Glutamatergic neuron (in vitro differentiated cells): ENCODE measurements around the gene NR6A1. TPM values are rescaled to one million over a fixed set of nuclear protein-coding genes. Genes with fewer than 3 reads are reported as not detected.
A peak's percentile ranks its signal among the peaks of the same experiment; 100 is the strongest.
"Not testable (repeated sequence)": the region's sequence is repeated elsewhere in the genome, so short reads cannot be mapped to it uniquely, and the experiment has no call there.

Source experiments
- DNase-seq: peaks from one replicate; pipeline ENCODE4 v3.0.0; 2022
- H3K27ac Mint-ChIP-seq: one replicate; pipeline ENCODE4 v1.8.0; 2020; ENCODE audit warnings: mild to moderate bottlenecking, mixed read lengths, inconsistent platforms; ENCODE audit not compliant: unreplicated experiment
- H3K27me3 Mint-ChIP-seq: one replicate; pipeline ENCODE4 v1.8.0; 2020; ENCODE audit warnings: mild to moderate bottlenecking, moderate library complexity, mixed read lengths, inconsistent platforms; ENCODE audit not compliant: unreplicated experiment
- H3K36me3 Mint-ChIP-seq: one replicate; pipeline ENCODE4 v1.8.0; 2020; ENCODE audit warnings: mild to moderate bottlenecking, mixed read lengths, inconsistent platforms; ENCODE audit not compliant: unreplicated experiment
- H3K4me1 Mint-ChIP-seq: one replicate; pipeline ENCODE4 v1.8.0; 2020; ENCODE audit warnings: mild to moderate bottlenecking, low read depth, mixed read lengths, inconsistent platforms; ENCODE audit not compliant: unreplicated experiment
- H3K4me3 Mint-ChIP-seq: one replicate; pipeline ENCODE4 v1.8.0; 2020; ENCODE audit warnings: mild to moderate bottlenecking, mixed read lengths, inconsistent platforms; ENCODE audit not compliant: unreplicated experiment
- H3K9me3 Mint-ChIP-seq: one replicate; pipeline ENCODE4 v1.8.0; 2020; ENCODE audit warnings: mild to moderate bottlenecking, moderate library complexity, mixed read lengths, inconsistent platforms; ENCODE audit not compliant: unreplicated experiment
- CTCF ChIP-seq: fragments of 200-600 bp; sonication (generic); IDR thresholded peaks from one replicate; pipeline ENCODE4 v1.5.0; 2021; ENCODE audit not compliant: partially characterized antibody, unreplicated experiment
- total RNA-seq: library from RNA; stranded (reverse); fragmentation: NEBNext Ultra II Directional; extraction: Animal tissue kit (Norgen Biotek cat#: 25700); gene quantifications from one replicate; pipeline ENCODE4 v1.2.1, GENCODE V29; 2021; ENCODE audit not compliant: unreplicated experiment

Gene NR6A1
- total RNA-seq, 1 donor from 2014 or later = 51.0 TPM

GRCh38 chr9:124774129-124774978 is 3.2 kb upstream of the NR6A1 start:
- peak; percentile 89 for TF ChIP-seq CTCF
- Mint-ChIP-seq H3K9me3 (peaks cover 18% of the 10 kb centered on the region), H3K4me1 (peaks cover 2% of the 10 kb centered on the region), H3K27me3 (peaks cover 22% of the 10 kb centered on the region), H3K27ac (no peak overlapping the region), H3K4me3 (no peak overlapping the region), H3K36me3 (no peaks in the 10 kb centered on the region)
- peak; percentile 93 for DNase-seq

GRCh38 chr9:124773473-124774128 is 2.5 kb upstream of the NR6A1 start:
- Mint-ChIP-seq H3K27me3 (peaks cover 23% of the 10 kb centered on the region), H3K27ac (no peak overlapping the region), H3K9me3 (peaks cover 24% of the 10 kb centered on the region), H3K4me3 (no peak overlapping the region), H3K4me1 (peaks cover 9% of the 10 kb centered on the region), H3K36me3 (no peaks in the 10 kb centered on the region)
- no peak for DNase-seq
- TF ChIP-seq CTCF = no peak

- H3K36me3 Mint-ChIP-seq, H3K27ac Mint-ChIP-seq, DNase-seq, H3K4me1 Mint-ChIP-seq: not testable (repeated sequence)
- H3K27me3 Mint-ChIP-seq = peaks cover 27% of the 10 kb centered on the region
- peak overlapping the region; percentile 59 for H3K4me3 Mint-ChIP-seq
- peaks cover 24% of the 10 kb centered on the region for H3K9me3 Mint-ChIP-seq
Measured at GRCh38 chr9:124772877-124773276, 1.8 kb upstream of the NR6A1 start.

DNA sequence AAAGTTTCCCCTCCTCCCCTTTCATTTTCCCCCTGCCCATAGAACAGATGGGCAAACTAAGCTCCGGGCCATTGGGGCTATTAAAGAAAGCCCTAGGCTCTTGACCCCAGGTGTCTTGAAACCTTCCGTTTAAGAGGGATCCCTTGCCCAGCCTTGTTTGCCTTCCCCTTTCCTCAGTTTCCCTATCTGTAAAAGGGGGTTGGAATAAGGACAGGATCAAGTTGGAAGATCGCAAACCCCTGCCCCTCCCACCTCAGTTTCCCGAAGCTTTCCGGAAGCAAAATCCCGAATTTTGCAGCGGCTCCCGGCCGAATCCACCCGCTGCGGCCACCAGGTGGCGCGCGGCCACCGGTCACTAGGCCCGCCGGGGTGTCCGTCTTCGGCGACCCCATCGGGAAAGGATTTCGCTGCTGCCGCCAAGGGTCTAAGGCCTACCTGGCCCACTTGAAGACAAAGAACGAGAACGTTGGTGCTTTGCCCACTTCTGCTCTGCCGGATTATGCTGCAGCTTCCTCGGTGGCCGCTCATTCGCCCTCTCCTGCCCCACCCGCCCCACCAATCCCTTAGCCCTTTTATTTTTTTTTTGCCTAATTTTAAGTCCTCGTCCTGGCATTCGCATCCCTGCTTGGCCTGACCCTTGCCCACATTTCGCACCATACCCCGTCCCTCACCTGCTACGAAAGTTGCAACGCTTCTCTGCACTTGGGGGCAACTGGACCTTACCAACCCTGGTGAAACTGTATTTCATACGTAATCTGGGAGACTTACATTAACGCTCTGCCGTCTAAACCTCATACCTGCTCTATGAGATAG is 962 bp upstream of the NR6A1 start:
- H3K4me1 Mint-ChIP-seq = peaks cover 9% of the 10 kb centered on the region
- no peaks in the 10 kb centered on the region for H3K36me3 Mint-ChIP-seq
- peak overlapping the region; percentile 90 for H3K4me3 Mint-ChIP-seq
- TF ChIP-seq CTCF = peak; percentile 98
- peaks cover 27% of the 10 kb centered on the region for H3K27me3 Mint-ChIP-seq
- no peak overlapping the region for H3K27ac Mint-ChIP-seq
- peaks cover 23% of the 10 kb centered on the region for H3K9me3 Mint-ChIP-seq
- peak; percentile 85 for DNase-seq

DNA sequence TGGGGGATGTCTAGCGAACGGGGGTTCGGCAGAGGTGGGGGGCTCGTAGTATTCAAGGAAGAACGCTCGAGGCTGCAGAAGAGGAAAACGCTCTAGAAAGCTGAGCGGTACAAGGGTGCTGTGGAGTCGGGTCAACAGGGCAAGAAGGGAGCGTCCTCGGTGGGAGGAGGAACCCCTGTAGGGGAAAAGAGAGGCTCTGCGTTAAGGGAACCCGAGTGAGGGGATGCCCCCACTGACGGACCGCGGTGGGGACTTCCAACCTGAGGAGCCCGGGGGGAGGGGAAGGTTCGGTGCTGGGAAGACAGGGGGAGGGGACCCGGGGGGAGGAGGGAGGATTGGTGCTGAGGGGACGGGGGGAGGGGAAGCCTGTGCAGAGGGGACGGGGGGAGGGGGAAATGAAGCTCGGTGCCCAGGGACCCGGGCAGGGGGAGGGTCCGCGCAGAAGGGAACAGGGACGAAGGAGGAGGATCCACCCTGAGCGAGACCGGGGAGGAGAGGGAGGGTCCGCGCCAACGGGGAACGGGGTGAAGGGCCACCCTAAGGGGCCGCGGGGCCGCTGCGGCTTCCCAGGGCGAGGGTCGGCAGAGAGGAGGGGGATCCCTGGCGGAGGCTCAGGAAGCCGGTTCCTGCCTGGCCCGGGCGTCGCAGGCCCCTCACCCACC is 621 bp downstream of the NR6A1 start:
- Mint-ChIP-seq H3K9me3 (peaks cover 14% of the 10 kb centered on the region), H3K27ac (peak overlapping the region; percentile 57), H3K4me1 (peaks cover 11% of the 10 kb centered on the region), H3K4me3 (peak overlapping the region; percentile 90), H3K36me3 (no peaks in the 10 kb centered on the region), H3K27me3 (peaks cover 18% of the 10 kb centered on the region)
- no peak for TF ChIP-seq CTCF
- DNase-seq = peak; percentile 59
